GM18951 (cell line): Measurements from ENCODE around the gene PLCXD1.

Source experiments
- POLR2A ChIP-seq: IDR thresholded peaks from 4 replicates; pipeline ENCODE4 v1.6.1; 2011; ENCODE audit warnings: mild to moderate bottlenecking; ENCODE audit not compliant: insufficient read length, insufficient read depth; ENCODE audit errors: extremely low read depth
- in situ Hi-C: fragments of 300-500 bp; cut with MboI; formaldehyde crosslinking; loops from one replicate; pipeline ENCODE4 v1.12.0; 2022; ENCODE audit warnings: low sequenced_read_pairs, mixed read lengths, inconsistent platforms; ENCODE audit not compliant: unreplicated experiment

Gene PLCXD1

DNA sequence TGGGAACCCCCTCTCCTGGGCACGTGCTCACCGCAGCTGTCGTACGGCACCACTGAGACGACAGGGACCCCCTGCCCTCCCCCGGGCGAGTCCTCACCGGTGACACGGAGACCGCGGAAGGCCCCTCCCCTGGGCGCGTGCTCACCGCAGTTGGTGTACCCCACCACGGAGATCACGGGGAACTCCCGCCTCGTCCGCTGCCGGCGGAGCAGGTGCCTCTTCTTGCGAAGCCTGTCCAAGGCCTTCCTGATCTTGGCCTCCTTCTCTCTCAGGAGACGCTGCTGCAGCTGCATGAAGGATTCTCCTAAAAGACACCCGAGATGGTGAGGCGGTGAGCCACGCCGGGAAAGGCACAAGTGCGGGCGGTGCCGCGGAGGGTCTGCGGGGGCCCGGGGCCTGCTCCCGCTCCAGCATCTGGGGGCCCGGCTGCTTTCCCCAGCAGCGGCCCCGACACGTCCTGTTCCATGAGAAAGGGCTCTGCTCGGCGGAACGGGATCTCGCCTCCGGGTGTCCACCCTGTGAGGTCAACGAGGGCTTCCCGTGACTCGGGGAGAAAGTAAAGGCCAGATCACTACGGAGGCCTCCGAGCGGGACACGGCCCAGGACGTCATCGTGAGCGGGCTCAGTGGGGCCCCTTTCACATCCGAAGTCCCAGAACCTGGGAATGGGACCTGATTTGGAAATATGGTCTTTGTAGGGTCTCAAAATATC, 31.6 kb downstream of the PLCXD1 start:
- TF ChIP-seq POLR2A, result no peak
- in situ Hi-C loops, result no loop called here

DNA sequence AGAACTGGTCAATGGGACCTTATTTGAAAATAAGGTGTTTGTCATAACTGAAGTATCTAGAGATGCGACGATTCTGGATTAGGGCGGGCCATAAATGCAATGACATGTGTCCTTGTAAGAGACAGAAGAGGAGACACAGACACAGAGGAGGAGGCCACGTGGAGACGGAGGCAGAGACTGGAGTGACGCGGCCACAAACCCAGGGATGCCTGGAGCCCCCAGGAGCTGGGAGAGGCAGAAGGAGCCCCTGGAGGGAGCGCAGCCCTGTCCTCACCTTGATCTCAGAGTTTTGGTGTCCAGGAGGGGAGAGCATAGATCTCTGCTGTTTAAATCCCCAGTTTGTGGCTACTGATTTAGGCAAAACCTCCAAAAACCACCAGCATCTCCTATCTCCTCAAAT, 32.4 kb downstream of the PLCXD1 start:
- TF ChIP-seq POLR2A, result no peak
- in situ Hi-C loops, result no loop called here

GRCh38 chrX:314049-314448, 32.9 kb downstream of the PLCXD1 start:
- in situ Hi-C loops, result no loop called here
- TF ChIP-seq POLR2A, result no peak

- TF ChIP-seq POLR2A, result no peak
- in situ Hi-C loops, result no loop called here
Observed at GRCh38 chrX:314781-315595, 33.8 kb downstream of the PLCXD1 start.

DNA sequence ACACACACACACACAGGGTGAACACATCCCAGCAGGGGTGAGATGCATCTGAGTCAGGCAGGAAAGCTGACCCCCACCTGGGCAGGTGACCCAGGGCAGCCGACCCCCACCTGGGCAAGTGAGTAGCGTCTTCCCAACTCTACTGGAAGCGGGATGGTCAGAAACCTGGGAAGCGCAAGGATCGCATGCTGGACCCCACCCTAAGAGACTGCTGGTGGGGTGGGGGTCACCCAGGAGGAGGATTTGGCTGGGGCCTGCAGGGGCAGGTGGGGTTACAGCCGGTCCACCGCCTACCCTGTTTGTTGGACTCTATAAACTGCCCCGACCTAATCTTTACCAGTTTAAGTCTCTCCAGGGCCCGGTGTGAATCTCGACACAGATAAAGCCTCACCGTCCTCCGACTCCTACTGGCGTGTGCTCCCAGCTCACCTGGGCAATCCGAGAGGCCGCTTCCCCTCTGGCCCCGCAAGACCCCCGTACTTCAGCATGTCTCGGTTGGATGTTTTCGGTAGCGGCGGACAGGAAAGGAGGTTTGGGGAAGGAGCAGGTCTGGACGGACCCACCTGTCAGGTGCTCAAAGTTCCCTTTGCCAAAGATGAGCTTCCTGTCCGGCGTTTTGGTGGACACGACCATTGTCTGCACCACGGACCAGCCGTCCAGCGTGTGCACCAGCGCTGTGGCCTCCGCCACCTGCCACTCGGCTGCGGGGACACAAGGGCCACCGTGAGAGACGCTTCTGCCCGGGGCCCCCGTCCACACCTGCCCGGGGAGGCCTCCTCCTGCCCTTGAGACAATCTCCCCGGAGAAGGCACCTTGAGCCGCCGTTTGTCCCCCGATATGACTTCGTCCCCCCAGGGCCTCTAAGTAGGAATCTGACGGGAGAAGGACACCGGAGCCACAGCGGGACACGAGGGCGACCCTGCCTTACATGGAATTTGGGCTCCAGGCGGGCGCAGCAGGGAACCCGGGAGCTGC, 35.5 kb downstream of the PLCXD1 start:
- no peak for TF ChIP-seq POLR2A
- in situ Hi-C loops, result no loop called here

DNA sequence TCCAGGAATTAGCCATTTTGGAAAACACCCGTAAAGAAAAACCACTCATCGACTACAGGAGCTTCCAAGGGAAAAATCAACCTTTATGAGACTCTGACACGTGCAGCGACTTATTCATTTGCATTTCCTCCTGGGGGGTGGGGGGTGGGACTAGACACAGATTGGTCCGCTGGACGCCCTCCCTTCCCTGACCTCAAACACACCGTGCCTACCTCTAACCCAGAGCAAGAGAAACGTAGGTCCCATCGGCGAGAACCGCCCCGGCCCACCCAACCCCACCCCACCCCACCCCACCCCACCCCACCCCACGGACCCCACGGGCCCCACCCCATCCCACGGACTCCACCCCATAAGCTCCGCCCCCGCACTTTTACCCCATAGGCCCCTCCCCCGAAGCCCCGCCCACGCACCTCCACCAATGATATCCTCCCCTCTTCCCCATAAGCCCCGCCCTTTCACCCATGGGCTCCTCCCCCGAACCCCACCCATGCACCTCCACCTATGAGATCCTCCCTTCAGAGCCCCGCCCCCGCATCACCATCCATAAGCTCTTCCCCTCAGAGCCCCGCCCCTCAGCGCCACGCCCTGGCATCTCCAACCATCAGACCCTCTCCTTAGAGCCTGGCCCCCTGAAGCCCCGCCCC, 36.4 kb downstream of the PLCXD1 start:
- TF ChIP-seq POLR2A, result no peak
- in situ Hi-C loops, result no loop called here

DNA sequence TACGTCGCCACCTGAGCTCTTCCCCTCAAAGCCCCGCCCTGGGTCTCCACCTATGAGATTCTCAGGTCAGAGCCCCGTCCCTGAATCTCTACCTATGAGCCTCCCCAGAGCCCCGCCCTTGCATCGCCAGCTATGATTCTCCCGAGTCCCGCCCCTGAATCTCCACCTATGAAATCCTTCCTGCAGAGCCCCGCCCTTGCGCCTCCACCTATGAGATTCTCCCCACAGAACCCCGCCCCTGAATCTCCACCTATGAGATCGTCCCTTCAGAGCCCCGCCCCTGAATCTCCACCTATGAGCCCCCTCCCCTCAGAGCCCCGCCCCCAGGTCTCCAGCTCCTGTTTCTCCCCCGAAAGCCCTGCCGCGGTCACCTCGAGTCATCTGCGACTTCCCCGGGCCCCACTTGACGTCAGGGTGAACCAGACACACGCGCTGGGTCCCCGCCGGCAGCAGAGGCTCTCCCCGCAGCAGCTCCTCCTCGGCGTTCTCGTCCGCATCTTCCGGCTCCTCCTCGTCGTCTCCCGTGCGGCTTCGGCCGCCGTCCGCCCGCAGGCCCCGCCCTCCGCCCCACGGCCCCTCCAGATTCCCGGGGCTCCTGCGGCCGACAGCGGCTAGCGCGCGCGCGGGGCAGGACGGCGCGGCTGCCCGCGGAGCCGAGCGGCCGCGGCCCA, 37.0 kb downstream of the PLCXD1 start:
- TF ChIP-seq POLR2A, result peak; percentile 73
- in situ Hi-C loops, result no loop called here

- in situ Hi-C loops, result no loop called here
- peak; percentile 83 for TF ChIP-seq POLR2A
Observed at GRCh38 chrX:318739-319578, 37.8 kb downstream of the PLCXD1 start, which contains the start of gene GTPBP6. GTPBP6 (minus strand) TSS chrX:318796; CDS start chrX:318787, 9 bp downstream.

DNA sequence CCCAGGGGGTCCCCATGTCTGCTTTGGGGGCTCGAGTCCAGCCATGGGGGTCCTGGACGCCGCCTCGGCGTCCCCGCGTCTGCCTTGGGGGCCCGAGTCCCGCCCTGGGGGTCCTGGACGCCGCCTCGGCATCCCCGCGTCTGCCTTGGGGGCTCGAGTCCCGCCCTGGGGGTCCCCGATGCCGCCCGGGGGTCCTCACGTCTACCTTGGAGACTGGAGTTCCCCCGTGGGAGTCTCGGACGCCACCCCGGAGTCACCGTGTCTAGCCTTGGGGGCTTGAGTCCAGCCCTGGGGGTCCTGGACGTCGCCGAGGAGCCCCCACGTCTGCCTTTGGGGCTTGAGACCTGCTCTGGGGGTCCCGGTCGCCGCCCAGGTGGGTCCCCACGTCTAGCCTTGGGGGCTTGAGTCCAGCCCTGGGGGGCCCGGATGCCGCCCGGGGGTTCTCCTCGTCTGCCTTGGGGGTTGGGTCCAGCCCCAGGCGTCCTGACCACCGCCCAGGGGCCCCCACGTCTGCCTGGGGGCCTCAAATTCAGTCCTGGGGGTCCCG, 38.5 kb downstream of the PLCXD1 start:
- no peak for TF ChIP-seq POLR2A
- in situ Hi-C loops, result no loop called here

- no peak for TF ChIP-seq POLR2A
- in situ Hi-C loops, result no loop called here
Observed at GRCh38 chrX:320126-320783, 39.1 kb downstream of the PLCXD1 start.
